Stimulated activated CD4-positive, alpha-beta T cell treated with anti-CD3 and anti-CD28 coated beads, Interleukin-15, amount 100 ng/mL, for 24 hours (primary cell): ENCODE data around the gene UBAC1.

ENCODE experiments used
- DNase-seq: peaks from one replicate; pipeline ENCODE4 v3.0.0-alpha.2; 2020

UBAC1 gene

GRCh38 chr9:135993765-135994500 lies 32.8 kb upstream of the UBAC1 start:
- DNase-seq = no peak

- DNase-seq = no peak
Measured at GRCh38 chr9:135993409-135993742, 32.2 kb upstream of the UBAC1 start.

- peak; percentile 48 for DNase-seq
Measured at GRCh38 chr9:135992486-135993408, 31.6 kb upstream of the UBAC1 start.

- no peak for DNase-seq
Measured at GRCh38 chr9:135991771-135992170, 30.6 kb upstream of the UBAC1 start.

GRCh38 chr9:135990468-135991429 lies 29.6 kb upstream of the UBAC1 start:
- peak; percentile 50 for DNase-seq

- DNase-seq = peak; percentile 40
Measured at GRCh38 chr9:135989722-135990467, 28.7 kb upstream of the UBAC1 start.

- DNase-seq = no peak
Measured at GRCh38 chr9:135989157-135989556, 28.0 kb upstream of the UBAC1 start.

GRCh38 chr9:135988493-135988892 lies 27.3 kb upstream of the UBAC1 start:
- DNase-seq = no peak

- no peak for DNase-seq
Measured at GRCh38 chr9:135987838-135988404, 26.7 kb upstream of the UBAC1 start.

GRCh38 chr9:135986605-135987004 lies 25.4 kb upstream of the UBAC1 start:
- no peak for DNase-seq

GRCh38 chr9:135985889-135986288 lies 24.7 kb upstream of the UBAC1 start:
- no peak for DNase-seq

- DNase-seq = no peak
Measured at GRCh38 chr9:135985459-135985774, 24.2 kb upstream of the UBAC1 start.

GRCh38 chr9:135984072-135984710 lies 23.0 kb upstream of the UBAC1 start:
- no peak for DNase-seq

GRCh38 chr9:135983208-135984071 lies 22.3 kb upstream of the UBAC1 start:
- no peak for DNase-seq

- no peak for DNase-seq
Measured at GRCh38 chr9:135982499-135983207, 21.5 kb upstream of the UBAC1 start.

- DNase-seq = no peak
Measured at GRCh38 chr9:135980926-135981630, 19.9 kb upstream of the UBAC1 start.

GRCh38 chr9:135979547-135980166 lies 18.5 kb upstream of the UBAC1 start:
- DNase-seq = no peak
